Neuronal stem cell (in vitro differentiated cells): ENCODE measurements around the gene FMR1.

Experiments used
- DNase-seq: peaks from one replicate; pipeline ENCODE4 v3.0.0-alpha.2; 2013; ENCODE audit warnings: low spot score
- H2AFZ ChIP-seq: one replicate; pipeline ENCODE4 v1.6.1; 2013; ENCODE audit warnings: mild to moderate bottlenecking, low read length, inconsistent platforms
- H2AK5ac ChIP-seq: 2 replicates; pipeline ENCODE4 v1.6.1; 2013; ENCODE audit warnings: low read depth, mild to moderate bottlenecking, inconsistent platforms, low read length, moderate library complexity, mixed read lengths
- H2BK120ac ChIP-seq: 2 replicates; pipeline ENCODE4 v1.6.1; 2013; ENCODE audit warnings: low read depth, mild to moderate bottlenecking, inconsistent platforms, low read length, moderate library complexity, mixed read lengths
- H2BK12ac ChIP-seq: one replicate; pipeline ENCODE4 v1.6.1; 2013; ENCODE audit warnings: low read length, inconsistent platforms
- H2BK15ac ChIP-seq: 2 replicates; pipeline ENCODE4 v1.6.1; 2013; ENCODE audit warnings: mild to moderate bottlenecking, low read length, inconsistent platforms, mixed read lengths
- H2BK5ac ChIP-seq: one replicate; pipeline ENCODE4 v1.6.1; 2013; ENCODE audit warnings: inconsistent platforms, mild to moderate bottlenecking, low read length, moderate library complexity
- H3K14ac ChIP-seq: one replicate; pipeline ENCODE4 v1.6.1; 2013; ENCODE audit warnings: low read length, inconsistent platforms
- H3K18ac ChIP-seq: 2 replicates; pipeline ENCODE4 v1.6.1; 2013; ENCODE audit warnings: low read length, inconsistent platforms
- H3K23ac ChIP-seq: 2 replicates; pipeline ENCODE4 v1.6.1; 2013; ENCODE audit warnings: low read depth, mild to moderate bottlenecking, mixed read lengths, low read length, inconsistent platforms; ENCODE audit not compliant: poor library complexity
- H3K27ac ChIP-seq: replicated peaks from 3 replicates; pipeline ENCODE4 v1.5.1; 2013; ENCODE audit warnings: low read length, inconsistent platforms
- H3K27me3 ChIP-seq, 3 experiments: 2 replicates each; pipeline ENCODE4 v1.6.1; 2013; ENCODE audit warnings: low read length in 3 of 3, mild to moderate bottlenecking in 2 of 3, inconsistent platforms in 1 of 3, low read depth in 1 of 3, mixed read lengths in 1 of 3, moderate library complexity in 1 of 3; ENCODE audit not compliant: control insufficient read depth in 3 of 3, insufficient read depth in 3 of 3
- H3K36me3 ChIP-seq, 2 donors: replicated peaks in 1 of 2; 2 replicates each; pipeline ENCODE4 v1.6.1; 2013; ENCODE audit warnings: low read length in 2 of 2; ENCODE audit not compliant: control insufficient read depth in 2 of 2, insufficient read depth in 2 of 2
- H3K4ac ChIP-seq: 2 replicates; pipeline ENCODE4 v1.6.1; 2013; ENCODE audit warnings: inconsistent platforms, mild to moderate bottlenecking, low read length, moderate library complexity
- H3K4me1 ChIP-seq, 2 donors: 1 replicate in 1 of 2; 2 replicates in 1 of 2; pipeline ENCODE4 v1.6.1; 2013; ENCODE audit warnings: low read length in 2 of 2, low read depth in 1 of 2; ENCODE audit not compliant: control insufficient read depth in 2 of 2, insufficient read depth in 1 of 2
- H3K4me2 ChIP-seq: one replicate; pipeline ENCODE4 v1.6.1; 2013; ENCODE audit warnings: mild to moderate bottlenecking, low read length, inconsistent platforms; ENCODE audit not compliant: insufficient read depth, poor library complexity, severe bottlenecking
- H3K4me3 ChIP-seq, 2 donors: 2 replicates each; pipeline ENCODE4 v1.5.1; 2013; ENCODE audit warnings: low read length in 2 of 2, mild to moderate bottlenecking in 2 of 2, inconsistent platforms in 1 of 2, moderate library complexity in 1 of 2
- H3K79me1 ChIP-seq: one replicate; pipeline ENCODE4 v1.6.1; 2013; ENCODE audit warnings: low read depth, mild to moderate bottlenecking, inconsistent platforms, low read length, moderate library complexity
- H3K9ac ChIP-seq: one replicate; pipeline ENCODE4 v1.6.1; 2013; ENCODE audit warnings: mild to moderate bottlenecking, low read depth, low read length, inconsistent platforms; ENCODE audit not compliant: poor library complexity
- H3K9me3 ChIP-seq, 2 donors: replicated peaks in 1 of 2; 2 replicates each; pipeline versions ENCODE3 to v1.6.1; 2013; ENCODE audit warnings: low read length in 2 of 2, mild to moderate bottlenecking in 2 of 2, inconsistent platforms in 1 of 2, low read depth in 1 of 2, mixed read lengths in 1 of 2, moderate library complexity in 1 of 2; ENCODE audit not compliant: control insufficient read depth in 2 of 2, insufficient read depth in 1 of 2
- H4K8ac ChIP-seq: one replicate; pipeline ENCODE4 v1.6.1; 2013; ENCODE audit warnings: low read depth, mild to moderate bottlenecking, inconsistent platforms, low read length, moderate library complexity
- H4K91ac ChIP-seq: one replicate; pipeline ENCODE4 v1.6.1; 2013; ENCODE audit warnings: low read length, low read depth, mild to moderate bottlenecking, inconsistent platforms; ENCODE audit not compliant: poor library complexity
- WGBS, 2 donors: extraction: QIAGEN DNeasy Blood & Tissue Kit; methylation state at CpG; one replicate each; pipeline ENCODE4 v1.1.7; 2013; ENCODE audit warnings: missing lambda C conversion rate in 2 of 2, mixed read lengths in 1 of 2; ENCODE audit not compliant: insufficient read length in 2 of 2, insufficient replicate concordance in 1 of 2; ENCODE audit errors: extremely low coverage in 2 of 2; 5-methylcytosine and 5-hydroxymethylcytosine counted together

FMR1 gene

DNA sequence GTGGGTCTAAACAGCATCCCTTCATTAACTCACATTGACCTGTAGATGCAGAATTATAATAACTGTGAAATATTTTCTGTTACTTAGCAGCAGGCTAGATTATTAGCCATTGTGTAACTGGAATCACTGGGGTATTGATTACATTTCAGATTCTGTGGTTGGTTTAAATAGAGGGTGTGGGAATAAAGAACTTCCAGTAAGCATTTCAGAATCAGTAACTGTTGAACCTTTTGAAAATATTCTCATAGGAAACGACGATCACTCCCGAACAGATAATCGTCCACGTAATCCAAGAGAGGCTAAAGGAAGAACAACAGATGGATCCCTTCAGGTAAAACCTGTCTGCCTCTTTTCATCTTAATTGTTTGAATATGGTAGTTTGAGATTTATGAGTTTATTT, 33.6 kb downstream of the FMR1 start:
- Histone ChIP-seq H4K8ac (no peak overlapping the region), H3K9me3 (no peaks in the 10 kb centered on the region), H2AFZ (no peak overlapping the region), H3K4me3 (no peak overlapping the region), H3K4me2 (no peak overlapping the region), H2AK5ac (no peak overlapping the region), H2BK12ac (no peak overlapping the region), H2BK120ac (no peak overlapping the region), H3K36me3 (peaks cover 2 to 88% of the 10 kb centered on the region in 2 donors), H2BK15ac (no peak overlapping the region), H3K27ac (no peak overlapping the region), H3K9ac (no peak overlapping the region), H3K4ac (no peak overlapping the region), H3K23ac (no peak overlapping the region), H3K27me3 (no peaks in the 10 kb centered on the region), H4K91ac (no peak overlapping the region), H3K18ac (no peak overlapping the region), H2BK5ac (no peak overlapping the region), H3K79me1 (no peaks in the 10 kb centered on the region), H3K4me1 (no peaks in the 10 kb centered on the region), H3K14ac (no peak overlapping the region)
- no CpG with 5 or more reads among the region's 5 CpGs for WGBS, 2 donors
- no peak for DNase-seq

- no peaks in the 10 kb centered on the region for H3K79me1 ChIP-seq
- no peak overlapping the region for H2BK120ac ChIP-seq
- H4K91ac ChIP-seq: no peak overlapping the region
- no peak overlapping the region for H3K4ac ChIP-seq
- no peak overlapping the region for H3K4me3 ChIP-seq
- no peak overlapping the region for H3K27ac ChIP-seq
- peaks cover 2 to 61% of the 10 kb centered on the region in 2 donors for H3K36me3 ChIP-seq
- WGBS, 2 donors: no CpG with 5 or more reads among the region's 7 CpGs
- H3K23ac ChIP-seq: no peak overlapping the region
- H3K9ac ChIP-seq: no peak overlapping the region
- H3K27me3 ChIP-seq: no peaks in the 10 kb centered on the region
- H3K4me1 ChIP-seq: no peaks in the 10 kb centered on the region
- H2AK5ac ChIP-seq: no peak overlapping the region
- no peak overlapping the region for H3K4me2 ChIP-seq
- H4K8ac ChIP-seq: no peak overlapping the region
- H3K9me3 ChIP-seq: no peaks in the 10 kb centered on the region
- no peak overlapping the region for H3K18ac ChIP-seq
- H2BK15ac ChIP-seq: no peak overlapping the region
- H2BK5ac ChIP-seq: no peak overlapping the region
- no peak overlapping the region for H2BK12ac ChIP-seq
- no peak overlapping the region for H3K14ac ChIP-seq
- H2AFZ ChIP-seq: no peak overlapping the region
- no peak for DNase-seq
Observed at GRCh38 chrX:147948531-147948930, 36.8 kb downstream of the FMR1 start.

GRCh38 chrX:147950352-147950751, 38.6 kb downstream of the FMR1 start:
- Histone ChIP-seq H4K91ac (no peak overlapping the region), H4K8ac (no peak overlapping the region), H3K4me2 (no peak overlapping the region), H3K27ac (no peak overlapping the region), H3K36me3 (peaks cover 2 to 43% of the 10 kb centered on the region in 2 donors), H3K23ac (no peak overlapping the region), H3K9ac (no peak overlapping the region), H3K4me3 (no peak overlapping the region), H3K4me1 (no peaks in the 10 kb centered on the region), H3K27me3 (no peaks in the 10 kb centered on the region), H3K9me3 (no peaks in the 10 kb centered on the region), H3K18ac (no peak overlapping the region), H2BK5ac (no peak overlapping the region), H2BK15ac (no peak overlapping the region), H3K14ac (no peak overlapping the region), H2BK120ac (no peak overlapping the region), H3K79me1 (no peaks in the 10 kb centered on the region), H2AK5ac (no peak overlapping the region), H2AFZ (no peak overlapping the region), H2BK12ac (no peak overlapping the region), H3K4ac (no peak overlapping the region)
- no peak for DNase-seq
- no CpG with 5 or more reads among the region's 1 CpG for WGBS, 2 donors

GRCh38 chrX:147953976-147954375, 42.3 kb downstream of the FMR1 start:
- no peaks in the 10 kb centered on the region for H3K9me3 ChIP-seq
- no peak overlapping the region for H4K91ac ChIP-seq
- no peak overlapping the region for H2AK5ac ChIP-seq
- H3K18ac ChIP-seq: no peak overlapping the region
- H2AFZ ChIP-seq: no peak overlapping the region
- H3K9ac ChIP-seq: no peak overlapping the region
- no peak overlapping the region for H3K23ac ChIP-seq
- H4K8ac ChIP-seq: no peak overlapping the region
- H3K4me3 ChIP-seq: no peak overlapping the region
- no peak overlapping the region for H3K14ac ChIP-seq
- H3K27ac ChIP-seq: no peak overlapping the region
- no peak overlapping the region for H2BK120ac ChIP-seq
- no peak overlapping the region for H2BK5ac ChIP-seq
- DNase-seq: no peak
- H2BK15ac ChIP-seq: no peak overlapping the region
- H3K4me1 ChIP-seq: no peaks in the 10 kb centered on the region
- H3K79me1 ChIP-seq: no peaks in the 10 kb centered on the region
- no CpG with 5 or more reads among the region's 2 CpGs for WGBS, 2 donors
- no peak overlapping the region for H2BK12ac ChIP-seq
- H3K36me3 ChIP-seq: peaks cover 0 to 15% of the 10 kb centered on the region in 2 donors
- H3K4me2 ChIP-seq: no peak overlapping the region
- H3K27me3 ChIP-seq: no peaks in the 10 kb centered on the region
- H3K4ac ChIP-seq: no peak overlapping the region
